ENCODE results near the gene GCFC2.

GCFC2 gene

GRCh38 chr2:75667884-75668283 lies 42.8 kb downstream of the GCFC2 start:
- DNase-seq (ENCODE audit: low read depth in 1 of 2, low spot score in 1 of 2) = no peak
- in situ Hi-C loops (cut with HindIII; ENCODE audit: low pct_unique_long_range_greater_than_20kb, low sequenced_read_pairs) = no loop called here
- no peak for TF ChIP-seq JUND (IDR thresholded peaks at IDR 0.05; ENCODE audit: low read depth)

- no peak for TF ChIP-seq JUND (IDR thresholded peaks at IDR 0.05; ENCODE audit: low read depth)
- DNase-seq (ENCODE audit: low read depth in 1 of 2, low spot score in 1 of 2) = no peak
Measured at GRCh38 chr2:75666911-75667310, 43.8 kb downstream of the GCFC2 start.

DNA sequence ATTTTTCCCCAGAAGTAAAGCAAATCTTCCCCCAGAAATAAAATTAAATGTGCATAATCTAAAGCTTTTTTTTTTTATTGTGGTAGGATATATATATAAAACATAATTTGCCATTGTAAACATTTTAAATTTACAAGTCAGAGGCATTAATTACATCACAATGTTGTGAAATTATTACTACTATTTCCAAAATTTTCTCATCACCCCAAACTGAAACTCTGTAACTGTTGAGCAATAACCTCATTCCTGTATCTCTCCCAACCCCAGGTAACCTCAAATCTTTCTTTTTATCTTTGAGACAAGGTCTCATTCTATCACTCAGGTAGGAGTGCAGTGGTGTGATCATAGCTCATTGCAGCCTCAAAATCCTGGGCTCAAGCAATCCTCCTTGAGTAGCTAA lies 52.9 kb downstream of the GCFC2 start:
- no peak for TF ChIP-seq JUND (IDR thresholded peaks at IDR 0.05; ENCODE audit: low read depth)
- in situ Hi-C loops (cut with HindIII; ENCODE audit: low pct_unique_long_range_greater_than_20kb, low sequenced_read_pairs) = no loop called here
- no peak for DNase-seq (ENCODE audit: low read depth in 1 of 2, low spot score in 1 of 2)

More at GRCh38 chr2:75666911-75667310, 43.8 kb downstream of the GCFC2 start:
- in situ Hi-C loops (cut with HindIII; ENCODE audit: low pct_unique_long_range_greater_than_20kb, low sequenced_read_pairs) = no loop called here

GRCh38 chr2:75656563-75656962 lies 54.2 kb downstream of the GCFC2 start:
- DNase-seq (ENCODE audit: low read depth in 1 of 2, low spot score in 1 of 2) = no peak
- TF ChIP-seq JUND (IDR thresholded peaks at IDR 0.05; ENCODE audit: low read depth) = no peak
- in situ Hi-C loops (cut with HindIII; ENCODE audit: low pct_unique_long_range_greater_than_20kb, low sequenced_read_pairs) = no loop called here

DNA sequence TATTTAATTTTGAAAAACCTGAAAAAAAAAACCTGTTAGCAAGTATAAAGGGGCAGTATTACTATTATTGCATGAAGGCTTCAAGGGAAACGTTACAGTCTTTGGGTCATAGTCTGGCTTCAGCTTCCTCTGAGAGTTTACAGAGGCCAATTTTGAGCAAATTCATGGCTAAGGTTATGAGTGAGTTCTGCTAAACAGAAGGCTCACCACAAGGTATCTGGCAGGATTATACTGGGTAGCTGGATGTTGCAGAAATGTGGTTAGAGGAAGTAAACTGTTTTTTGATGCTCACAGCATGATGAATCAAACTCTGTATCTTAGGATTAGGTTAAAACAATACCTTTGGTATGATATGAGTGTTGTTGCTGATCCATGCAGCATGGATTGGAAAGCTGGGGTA lies 54.9 kb downstream of the GCFC2 start:
- DNase-seq (ENCODE audit: low read depth in 1 of 2, low spot score in 1 of 2) = no peak
- in situ Hi-C loops (cut with HindIII; ENCODE audit: low pct_unique_long_range_greater_than_20kb, low sequenced_read_pairs) = no loop called here
- no peak for TF ChIP-seq JUND (IDR thresholded peaks at IDR 0.05; ENCODE audit: low read depth)

- DNase-seq (ENCODE audit: low read depth in 1 of 2, low spot score in 1 of 2) = no peak
- in situ Hi-C loops (cut with HindIII; ENCODE audit: low pct_unique_long_range_greater_than_20kb, low sequenced_read_pairs) = no loop called here
- no peak for TF ChIP-seq JUND (IDR thresholded peaks at IDR 0.05; ENCODE audit: low read depth)
Measured at GRCh38 chr2:75654012-75654411, 56.7 kb downstream of the GCFC2 start.

DNA sequence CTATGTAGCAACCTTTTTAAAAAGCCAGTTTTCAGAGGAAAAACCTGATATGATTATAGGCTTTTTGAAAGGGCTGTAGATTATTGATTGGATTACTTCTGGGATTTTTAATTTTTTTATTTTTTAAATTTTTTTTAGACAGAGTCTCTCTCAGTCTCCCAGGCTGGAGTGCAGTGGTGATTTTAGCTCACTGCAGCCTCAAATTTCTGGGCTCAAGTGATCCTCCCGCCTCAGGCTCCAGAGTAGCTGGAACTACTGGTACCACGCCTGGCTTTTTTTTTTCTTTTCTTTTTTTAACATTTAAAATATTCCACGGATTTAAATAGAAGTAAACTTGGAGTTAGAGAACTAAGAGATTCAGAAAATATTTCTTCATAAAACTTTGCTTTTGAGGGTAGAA lies 62.9 kb downstream of the GCFC2 start:
- DNase-seq (ENCODE audit: low read depth in 1 of 2, low spot score in 1 of 2) = no peak
- in situ Hi-C loops (cut with HindIII; ENCODE audit: low pct_unique_long_range_greater_than_20kb, low sequenced_read_pairs) = no loop called here
- no peak for TF ChIP-seq JUND (IDR thresholded peaks at IDR 0.05; ENCODE audit: low read depth)

GRCh38 chr2:75646583-75647425 lies 63.9 kb downstream of the GCFC2 start, which contains the start of gene MRPL19:
Gene MRPL19, plus strand, starts transcription at chr2:75646783. Its CDS starts 25 bp downstream, at chr2:75646808.
- in situ Hi-C loops (cut with HindIII; ENCODE audit: low pct_unique_long_range_greater_than_20kb, low sequenced_read_pairs) = no loop called here
- TF ChIP-seq JUND (IDR thresholded peaks at IDR 0.05; ENCODE audit: low read depth) = no peak
- peak; percentile 83 to 92 for DNase-seq (ENCODE audit: low read depth in 1 of 2, low spot score in 1 of 2)

DNA sequence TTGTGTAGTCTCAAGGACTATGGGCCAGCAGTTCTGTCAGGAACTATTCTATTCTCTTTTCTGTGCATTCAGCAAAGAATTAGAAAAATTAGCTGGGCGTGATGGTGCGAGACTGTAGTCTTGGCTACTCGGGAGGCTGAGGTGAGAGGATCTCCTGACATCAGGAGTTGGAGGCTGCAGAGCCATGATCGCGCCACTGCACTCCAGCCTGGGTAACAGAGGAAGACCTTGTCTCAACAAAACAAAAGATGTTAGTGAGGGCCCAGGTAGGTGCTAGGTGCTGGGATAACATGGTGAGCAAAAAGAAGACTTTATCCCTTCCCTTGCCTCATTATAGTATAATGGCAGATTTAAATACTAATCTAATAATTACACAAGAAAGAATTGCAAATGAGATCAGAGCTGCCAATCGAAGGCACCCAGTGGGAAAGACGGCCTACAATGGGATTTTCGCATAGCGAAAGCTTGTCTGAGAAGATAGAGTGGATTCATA lies 64.6 kb downstream of the GCFC2 start:
- no peak for DNase-seq (ENCODE audit: low read depth in 1 of 2, low spot score in 1 of 2)
- no peak for TF ChIP-seq JUND (IDR thresholded peaks at IDR 0.05; ENCODE audit: low read depth)
- in situ Hi-C loops (cut with HindIII; ENCODE audit: low pct_unique_long_range_greater_than_20kb, low sequenced_read_pairs) = no loop called here

GRCh38 chr2:75645643-75646042 lies 65.1 kb downstream of the GCFC2 start:
- TF ChIP-seq JUND (IDR thresholded peaks at IDR 0.05; ENCODE audit: low read depth) = no peak
- in situ Hi-C loops (cut with HindIII; ENCODE audit: low pct_unique_long_range_greater_than_20kb, low sequenced_read_pairs) = no loop called here

GRCh38 chr2:75643980-75644379 lies 66.7 kb downstream of the GCFC2 start:
- in situ Hi-C loops (cut with HindIII; ENCODE audit: low pct_unique_long_range_greater_than_20kb, low sequenced_read_pairs) = no loop called here
- no peak for DNase-seq (ENCODE audit: low read depth in 1 of 2, low spot score in 1 of 2)
- no peak for TF ChIP-seq JUND (IDR thresholded peaks at IDR 0.05; ENCODE audit: low read depth)

More at GRCh38 chr2:75645643-75646042, 65.1 kb downstream of the GCFC2 start:
- no peak for DNase-seq (ENCODE audit: low read depth in 1 of 2, low spot score in 1 of 2)

- TF ChIP-seq JUND (IDR thresholded peaks at IDR 0.05; ENCODE audit: low read depth) = no peak
- no peak for DNase-seq (ENCODE audit: low read depth in 1 of 2, low spot score in 1 of 2)
- in situ Hi-C loops (cut with HindIII; ENCODE audit: low pct_unique_long_range_greater_than_20kb, low sequenced_read_pairs) = no loop called here
Measured at GRCh38 chr2:75641587-75641986, 69.1 kb downstream of the GCFC2 start.

GRCh38 chr2:75640621-75641121 lies 70.0 kb downstream of the GCFC2 start:
- in situ Hi-C loops (cut with HindIII; ENCODE audit: low pct_unique_long_range_greater_than_20kb, low sequenced_read_pairs) = no loop called here
- peak; percentile 16 to 67 for DNase-seq (ENCODE audit: low read depth in 1 of 2, low spot score in 1 of 2)
- TF ChIP-seq JUND (IDR thresholded peaks at IDR 0.05; ENCODE audit: low read depth) = no peak
